Osteoblast (primary cell): ENCODE results near the gene ADCY2. TPM values are rescaled to one million over a fixed set of nuclear protein-coding genes. Genes with fewer than 3 reads are reported as not detected.

Source experiments
- DNase-seq: peaks from one replicate; pipeline ENCODE4 v3.0.0; 2011; ENCODE audit warnings: low spot score, mixed read lengths; ENCODE audit not compliant: insufficient read length; ENCODE audit errors: missing footprints
- H2AFZ ChIP-seq: 2 replicates; pipeline ENCODE4 v1.6.0; 2011; ENCODE audit warnings: mild to moderate bottlenecking, low read length
- H3K27ac ChIP-seq: 2 replicates; pipeline ENCODE4 v1.5.1; 2011; ENCODE audit warnings: mild to moderate bottlenecking, low read depth, low read length, moderate library complexity
- H3K27me3 ChIP-seq: 2 replicates; pipeline ENCODE4 v1.6.0; 2012; ENCODE audit warnings: mild to moderate bottlenecking, control low read depth, inconsistent platforms, low read length, moderate library complexity; ENCODE audit not compliant: insufficient read depth
- H3K36me3 ChIP-seq: 2 replicates; pipeline ENCODE4 v1.5.1; 2011; ENCODE audit warnings: mild to moderate bottlenecking, low read length, control low read depth, moderate library complexity; ENCODE audit not compliant: insufficient read depth
- H3K4me1 ChIP-seq: 2 replicates; pipeline ENCODE4 v1.5.1; 2011; ENCODE audit warnings: mild to moderate bottlenecking, low read length, control low read depth, moderate library complexity; ENCODE audit not compliant: insufficient read depth
- H3K4me2 ChIP-seq: 2 replicates; pipeline ENCODE4 v1.6.0; 2011; ENCODE audit warnings: mild to moderate bottlenecking, low read length; ENCODE audit not compliant: insufficient read depth
- H3K4me3 ChIP-seq: fragments of 200-600 bp; sonication (generic); 3 replicates; pipeline ENCODE4 v1.5.1; 2012; ENCODE audit warnings: mild to moderate bottlenecking, low read length, inconsistent platforms; ENCODE audit not compliant: insufficient read depth
- H3K79me2 ChIP-seq: 2 replicates; pipeline ENCODE4 v1.6.0; 2012; ENCODE audit warnings: mild to moderate bottlenecking, low read length, control low read depth, inconsistent platforms; ENCODE audit not compliant: insufficient read depth
- H3K9me3 ChIP-seq: 2 replicates; pipeline ENCODE4 v1.5.1; 2011; ENCODE audit warnings: low read depth, low read length, control low read depth
- H4K20me1 ChIP-seq: 2 replicates; pipeline ENCODE4 v1.6.0; 2012; ENCODE audit warnings: mild to moderate bottlenecking, low read length, control low read depth; ENCODE audit not compliant: insufficient read depth
- total RNA-seq: library from RNA; depleted of rRNA; stranded (reverse); fragments of >200 nt; gene quantifications from 2 replicates; pipeline ENCODE4 v1.2.3, GENCODE V29; 2012
- TF ChIP-seq, protein P1 (sequence below): IDR thresholded peaks from 2 replicates; pipeline ENCODE4 v1.5.1; 2011; ENCODE audit warnings: mild to moderate bottlenecking, low read depth, low read length, moderate library complexity; ENCODE audit errors: extremely low read depth

Gene ADCY2
- total RNA-seq, 1 donor: under 0.01 TPM

GRCh38 chr5:7814816-7815215 lies 418.9 kb downstream of the ADCY2 start:
- no peaks in the 10 kb centered on the region for H3K79me2 ChIP-seq
- no peaks in the 10 kb centered on the region for H3K9me3 ChIP-seq
- H3K27ac ChIP-seq: no peak overlapping the region
- H3K27me3 ChIP-seq: no peaks in the 10 kb centered on the region
- no peaks in the 10 kb centered on the region for H3K36me3 ChIP-seq
- no peak overlapping the region for H3K4me2 ChIP-seq
- H4K20me1 ChIP-seq: no peaks in the 10 kb centered on the region
- no peak overlapping the region for H2AFZ ChIP-seq
- H3K4me3 ChIP-seq: no peak overlapping the region
- H3K4me1 ChIP-seq: no peaks in the 10 kb centered on the region
- no peak for DNase-seq
- TF ChIP-seq, protein P1, sequence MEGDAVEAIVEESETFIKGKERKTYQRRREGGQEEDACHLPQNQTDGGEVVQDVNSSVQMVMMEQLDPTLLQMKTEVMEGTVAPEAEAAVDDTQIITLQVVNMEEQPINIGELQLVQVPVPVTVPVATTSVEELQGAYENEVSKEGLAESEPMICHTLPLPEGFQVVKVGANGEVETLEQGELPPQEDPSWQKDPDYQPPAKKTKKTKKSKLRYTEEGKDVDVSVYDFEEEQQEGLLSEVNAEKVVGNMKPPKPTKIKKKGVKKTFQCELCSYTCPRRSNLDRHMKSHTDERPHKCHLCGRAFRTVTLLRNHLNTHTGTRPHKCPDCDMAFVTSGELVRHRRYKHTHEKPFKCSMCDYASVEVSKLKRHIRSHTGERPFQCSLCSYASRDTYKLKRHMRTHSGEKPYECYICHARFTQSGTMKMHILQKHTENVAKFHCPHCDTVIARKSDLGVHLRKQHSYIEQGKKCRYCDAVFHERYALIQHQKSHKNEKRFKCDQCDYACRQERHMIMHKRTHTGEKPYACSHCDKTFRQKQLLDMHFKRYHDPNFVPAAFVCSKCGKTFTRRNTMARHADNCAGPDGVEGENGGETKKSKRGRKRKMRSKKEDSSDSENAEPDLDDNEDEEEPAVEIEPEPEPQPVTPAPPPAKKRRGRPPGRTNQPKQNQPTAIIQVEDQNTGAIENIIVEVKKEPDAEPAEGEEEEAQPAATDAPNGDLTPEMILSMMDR: no peak

GRCh38 chr5:7815892-7816534 lies 420.1 kb downstream of the ADCY2 start:
- TF ChIP-seq, protein P1: peak; percentile 94
- no peak overlapping the region for H3K4me3 ChIP-seq
- no peaks in the 10 kb centered on the region for H3K36me3 ChIP-seq
- peak; percentile 92 for DNase-seq
- H3K27ac ChIP-seq: no peak overlapping the region
- H3K79me2 ChIP-seq: no peaks in the 10 kb centered on the region
- H3K4me2 ChIP-seq: peak overlapping the region; percentile 65
- H2AFZ ChIP-seq: peak overlapping the region; percentile 92
- no peaks in the 10 kb centered on the region for H3K9me3 ChIP-seq
- no peaks in the 10 kb centered on the region for H3K27me3 ChIP-seq
- H4K20me1 ChIP-seq: no peaks in the 10 kb centered on the region
- H3K4me1 ChIP-seq: no peaks in the 10 kb centered on the region

- Histone ChIP-seq H2AFZ (no peak overlapping the region), H3K79me2 (no peaks in the 10 kb centered on the region), H3K4me1 (no peaks in the 10 kb centered on the region), H3K4me2 (no peak overlapping the region), H3K27ac (no peak overlapping the region), H3K36me3 (no peaks in the 10 kb centered on the region), H3K4me3 (no peak overlapping the region), H3K27me3 (no peaks in the 10 kb centered on the region), H3K9me3 (no peaks in the 10 kb centered on the region), H4K20me1 (no peaks in the 10 kb centered on the region)
- TF ChIP-seq, protein P1: no peak
- DNase-seq: no peak
Observed at GRCh38 chr5:7816535-7816901, 420.6 kb downstream of the ADCY2 start.

- H3K27me3 ChIP-seq: no peaks in the 10 kb centered on the region
- no peaks in the 10 kb centered on the region for H3K4me1 ChIP-seq
- no peaks in the 10 kb centered on the region for H4K20me1 ChIP-seq
- H2AFZ ChIP-seq: no peak overlapping the region
- no peak overlapping the region for H3K4me3 ChIP-seq
- H3K36me3 ChIP-seq: no peaks in the 10 kb centered on the region
- H3K27ac ChIP-seq: no peak overlapping the region
- no peaks in the 10 kb centered on the region for H3K9me3 ChIP-seq
- DNase-seq: no peak
- H3K79me2 ChIP-seq: no peaks in the 10 kb centered on the region
- no peak overlapping the region for H3K4me2 ChIP-seq
- TF ChIP-seq, protein P1: no peak
Observed at GRCh38 chr5:7822449-7822848, 426.5 kb downstream of the ADCY2 start.
